IMR-90 (cell line): ENCODE measurements around the gene C5orf15. TPM values are rescaled to one million over a fixed set of nuclear protein-coding genes. Genes with fewer than 3 reads are reported as not detected.

Experiments
- ATAC-seq: fragments of 200-7000 bp; cut with Tn5 transposase; 2 replicates; pipeline ENCODE4 v1.9.1; 2020; ENCODE audit warnings: low read depth, mild to moderate bottlenecking, moderate library complexity
- BruUV-seq: library from RNA; stranded (reverse); fragments of 400-500 nt; replicated peaks from 2 replicates; lab custom pipeline; 2021; lab: Mats Ljungman, UMichigan
- CTCF ChIA-PET: fragments of 300-600 bp; formaldehyde crosslinking; extraction: SDS; loops from one replicate; lab custom pipeline; 2021; ENCODE audit warnings: antibody characterized with exemption; lab: Yijun Ruan, JAX
- POLR2A ChIA-PET: fragments of 300-600 bp; sonication (Branson Sonifier 250); formaldehyde crosslinking; loops from one replicate; lab custom pipeline; 2022; ENCODE audit warnings: antibody characterized with exemption; ENCODE audit not compliant: unreplicated experiment; lab: Charles Lee
- DNase-seq: peaks from one replicate; pipeline ENCODE4 v3.0.0; 2013
- H2AFZ ChIP-seq: replicated peaks from 2 replicates; pipeline ENCODE3; 2013; ENCODE audit warnings: low read length, mild to moderate bottlenecking; ENCODE audit not compliant: poor library complexity
- H2AK5ac ChIP-seq: 2 replicates; pipeline ENCODE4 v1.6.1; 2013; ENCODE audit warnings: low read depth, low read length, inconsistent platforms
- H2AK9ac ChIP-seq: replicated peaks from 2 replicates; pipeline ENCODE3; 2013; ENCODE audit warnings: mild to moderate bottlenecking, low read depth, low read length, moderate library complexity; ENCODE audit not compliant: poor library complexity
- H2BK120ac ChIP-seq: 2 replicates; pipeline ENCODE4 v1.6.1; 2013; ENCODE audit warnings: low read depth, low read length, inconsistent platforms
- H2BK15ac ChIP-seq: 3 replicates; pipeline ENCODE4 v1.6.1; 2013; ENCODE audit warnings: low read depth, low read length, inconsistent platforms
- H2BK20ac ChIP-seq: 2 replicates; pipeline ENCODE4 v1.6.1; 2013; ENCODE audit warnings: low read depth, mild to moderate bottlenecking, inconsistent platforms, low read length, moderate library complexity
- H2BK5ac ChIP-seq: 2 replicates; pipeline ENCODE4 v1.6.1; 2013; ENCODE audit warnings: mild to moderate bottlenecking, low read depth, low read length, inconsistent platforms; ENCODE audit not compliant: poor library complexity, severe bottlenecking
- H3K14ac ChIP-seq: replicated peaks from 2 replicates; pipeline ENCODE4 v1.6.1; 2013; ENCODE audit warnings: low read depth, low read length, inconsistent platforms
- H3K18ac ChIP-seq: 2 replicates; pipeline ENCODE4 v1.6.1; 2013; ENCODE audit warnings: low read depth, low read length, control low read depth
- H3K23ac ChIP-seq: 2 replicates; pipeline ENCODE4 v1.6.1; 2013; ENCODE audit warnings: low read depth, low read length, inconsistent platforms
- H3K27ac ChIP-seq: 2 replicates; pipeline ENCODE4 v1.5.1; 2013; ENCODE audit warnings: mild to moderate bottlenecking, control low read depth, low read length; ENCODE audit not compliant: insufficient read depth
- H3K27me3 ChIP-seq: 2 replicates; pipeline ENCODE4 v1.6.1; 2013; ENCODE audit warnings: low read length; ENCODE audit not compliant: control insufficient read depth, insufficient read depth
- H3K36me3 ChIP-seq: 2 replicates; pipeline ENCODE4 v1.6.1; 2013; ENCODE audit warnings: low read length, mixed read lengths; ENCODE audit not compliant: control insufficient read depth, insufficient read depth
- H3K4ac ChIP-seq: 2 replicates; pipeline ENCODE4 v1.6.1; 2013; ENCODE audit warnings: low read depth, low read length, inconsistent platforms
- H3K4me1 ChIP-seq: 2 replicates; pipeline ENCODE4 v1.6.1; 2013; ENCODE audit warnings: low read length, mixed read lengths; ENCODE audit not compliant: control insufficient read depth, insufficient read depth
- H3K4me2 ChIP-seq: 2 replicates; pipeline ENCODE4 v1.6.1; 2013; ENCODE audit warnings: low read depth, mild to moderate bottlenecking, control low read depth, low read length, moderate library complexity
- H3K4me3 ChIP-seq: 2 replicates; pipeline ENCODE4 v1.5.1; 2013; ENCODE audit warnings: low read depth, mild to moderate bottlenecking, control low read depth, low read length, moderate library complexity; ENCODE audit not compliant: insufficient read depth
- H3K56ac ChIP-seq: 2 replicates; pipeline ENCODE4 v1.6.1; 2013; ENCODE audit warnings: low read length, inconsistent platforms; ENCODE audit not compliant: insufficient read depth; ENCODE audit errors: extremely low read depth
- H3K79me1 ChIP-seq, 2 experiments: 2 replicates each; pipeline ENCODE4 v1.6.1; 2013; ENCODE audit warnings: low read length in 2 of 2, inconsistent platforms in 1 of 2, low read depth in 1 of 2
- H3K9ac ChIP-seq: 2 replicates; pipeline ENCODE4 v1.6.1; 2013; ENCODE audit warnings: low read depth, low read length, control low read depth
- H3K9me1 ChIP-seq: 2 replicates; pipeline ENCODE4 v1.6.1; 2013; ENCODE audit warnings: low read length, inconsistent platforms; ENCODE audit not compliant: insufficient read depth
- H3K9me3 ChIP-seq: 2 replicates; pipeline ENCODE4 v1.6.1; 2013; ENCODE audit warnings: low read length; ENCODE audit not compliant: control insufficient read depth, insufficient read depth
- H4K20me1 ChIP-seq: 2 replicates; pipeline ENCODE4 v1.6.1; 2013; ENCODE audit warnings: low read length, inconsistent platforms; ENCODE audit not compliant: insufficient read depth
- H4K5ac ChIP-seq: 2 replicates; pipeline ENCODE4 v1.6.1; 2013; ENCODE audit warnings: mild to moderate bottlenecking, low read depth, low read length, control low read depth
- H4K8ac ChIP-seq, 2 experiments: 2 replicates each; pipeline ENCODE4 v1.6.1; 2013; ENCODE audit warnings: low read depth in 2 of 2, low read length in 2 of 2, control low read depth in 1 of 2, inconsistent platforms in 1 of 2
- H4K91ac ChIP-seq: 2 replicates; pipeline ENCODE4 v1.6.1; 2013; ENCODE audit warnings: low read depth, low read length, inconsistent platforms; ENCODE audit not compliant: insufficient read depth
- BHLHE40 ChIP-seq: fragments of 150-350 bp; IDR thresholded peaks from 2 replicates; pipeline ENCODE4 v1.6.1; 2016; ENCODE audit warnings: mild to moderate bottlenecking, low read depth, low read length
- CHD1 ChIP-seq: IDR thresholded peaks from 2 replicates; pipeline ENCODE4 v1.6.1; 2012; ENCODE audit warnings: low read depth, low read length, improper control_type of control experiment
- MAFK ChIP-seq: IDR thresholded peaks from 2 replicates; pipeline ENCODE4 v1.6.1; 2012; ENCODE audit warnings: low read depth, low read length, improper control_type of control experiment
- NFE2L2 ChIP-seq: fragments of 150-350 bp; IDR thresholded peaks from 2 replicates; pipeline ENCODE4 v1.6.1; 2016; ENCODE audit warnings: low read depth, mild to moderate bottlenecking, low read length
- RAD21 ChIP-seq: IDR thresholded peaks from 2 replicates; pipeline ENCODE4 v1.6.1; 2012; ENCODE audit warnings: low read length, improper control_type of control experiment
- RCOR1 ChIP-seq: IDR thresholded peaks from 2 replicates; pipeline ENCODE4 v1.6.1; 2012; ENCODE audit warnings: mild to moderate bottlenecking, low read length, improper control_type of control experiment; ENCODE audit not compliant: insufficient replicate concordance
- SMC3 ChIP-seq: fragments of 150-350 bp; IDR thresholded peaks from 2 replicates; pipeline ENCODE4 v1.6.1; 2016; ENCODE audit warnings: low read depth, mild to moderate bottlenecking, antibody characterized with exemption, low read length, moderate library complexity
- WGBS, 2 experiments: methylation state at CpG; one replicate each; pipeline versions ENCODE4 v1.1.5 to v1.1.7; 2013; ENCODE audit warnings: missing lambda C conversion rate in 2 of 2; ENCODE audit not compliant: insufficient read length in 1 of 2; ENCODE audit errors: extremely low coverage in 2 of 2; 5-methylcytosine and 5-hydroxymethylcytosine counted together
- dilution Hi-C: fragments of 300-500 bp; cut with HindIII; formaldehyde crosslinking; loops from one replicate; pipeline ENCODE4 v1.14.3; 2018; ENCODE audit warnings: low sequenced_read_pairs; ENCODE audit not compliant: unreplicated experiment
- in situ Hi-C: fragments of 300-500 bp; cut with MboI; formaldehyde crosslinking; loops from 3 replicates; pipeline ENCODE4 v1.14.3; 2019; ENCODE audit warnings: low sequenced_read_pairs, inconsistent platforms, mixed read lengths
- intact Hi-C: fragments of 100-400 bp; cut with micrococcal nuclease; formaldehyde crosslinking; loops from 2 replicates; pipeline ENCODE4 v1.10.0; 2022
- polyA plus RNA-seq, 3 experiments: library from polyadenylated mRNA; depleted of rRNA; stranded (reverse); fragments of >200 nt; gene quantifications; 2 replicates each; pipeline ENCODE4 v1.2.3, GENCODE V29; 2012; ENCODE audit warnings: low replicate concordance in 1 of 3
- total RNA-seq: library from RNA; depleted of rRNA; stranded (reverse); fragments of >200 nt; gene quantifications from 2 replicates; pipeline ENCODE4 v1.2.3, GENCODE V29; 2012

C5orf15 gene
- total and polyA plus RNA-seq, 2 of the 4 experiments (the other 2 are of a cell fraction): 35.1 to 73.5 TPM

GRCh38 chr5:133994297-133994989 lies 26.0 kb upstream of the C5orf15 start:
- no peak overlapping the region for H2BK15ac ChIP-seq
- 80% methylated on average over 2 of the region's 9 CpGs; no CpG with 5 or more reads in 1 of the 2 experiments for WGBS, 2 experiments
- peaks cover 34% of the 10 kb centered on the region for H3K4me1 ChIP-seq
- CTCF ChIA-PET: no interaction called here
- H3K56ac ChIP-seq: no peak overlapping the region
- H3K18ac ChIP-seq: no peak overlapping the region
- peaks cover 94% of the 10 kb centered on the region for H4K20me1 ChIP-seq
- H4K5ac ChIP-seq: no peak overlapping the region
- no peak overlapping the region for H3K23ac ChIP-seq
- dilution Hi-C loops (no loop called here), intact Hi-C loops (loop anchor here (5.0 kb wide), 1 partner anchor 827 kb away; no protein-coding TSS in a partner anchor), in situ Hi-C loops (no loop called here)
- H2AK9ac ChIP-seq: no peak overlapping the region
- H2BK5ac ChIP-seq: no peak overlapping the region
- H3K14ac ChIP-seq: no peak overlapping the region
- no peak overlapping the region for H4K8ac ChIP-seq
- TF ChIP-seq SMC3 (no peak), BHLHE40 (no peak), CHD1 (no peak), NFE2L2 (no peak), MAFK (no peak), RAD21 (no peak), RCOR1 (no peak)
- no peak overlapping the region for H3K9ac ChIP-seq
- POLR2A ChIA-PET: no interaction called here
- no TSS peak for BruUV-seq
- no peaks in the 10 kb centered on the region for H3K27me3 ChIP-seq
- H2AFZ ChIP-seq: no peak overlapping the region
- H3K4ac ChIP-seq: no peak overlapping the region
- DNase-seq (no peak), ATAC-seq (no peak)
- peaks cover 20 to 89% of the 10 kb centered on the region in 2 experiments for H3K79me1 ChIP-seq
- H2BK20ac ChIP-seq: no peak overlapping the region
- H3K4me3 ChIP-seq: no peak overlapping the region
- H3K4me2 ChIP-seq: no peak overlapping the region
- H3K27ac ChIP-seq: no peak overlapping the region
- H2AK5ac ChIP-seq: no peak overlapping the region
- no peaks in the 10 kb centered on the region for H3K9me3 ChIP-seq
- no peak overlapping the region for H2BK120ac ChIP-seq
- H3K9me1 ChIP-seq: peaks cover 47% of the 10 kb centered on the region
- H3K36me3 ChIP-seq: peaks cover 17% of the 10 kb centered on the region
- H4K91ac ChIP-seq: no peak overlapping the region
